SK-N-MC (cell line): ENCODE results near the gene SLC35F1.
"Not testable (repeated sequence)": the region's sequence is repeated elsewhere in the genome, so short reads cannot be mapped to it uniquely, and the experiment has no call there.

ENCODE experiments used
- DNase-seq: peaks from one replicate; pipeline ENCODE4 v3.0.0-alpha.2; 2011; ENCODE audit warnings: low read depth, low spot score
- H3K27ac ChIP-seq: fragments of 200-600 bp; sonication (generic); 2 replicates; pipeline ENCODE4 v1.5.1; 2016; ENCODE audit warnings: mixed run types
- H3K36me3 ChIP-seq: fragments of 200-600 bp; sonication (generic); 2 replicates; pipeline ENCODE4 v1.6.1; 2017; ENCODE audit warnings: antibody characterized with exemption, low read length, mixed read lengths; ENCODE audit not compliant: insufficient read depth
- H3K4me3 ChIP-seq: fragments of 200-600 bp; sonication (generic); 2 replicates; pipeline ENCODE4 v1.5.1; 2016
- H3K9ac ChIP-seq: fragments of 200-600 bp; sonication (generic); 2 replicates; pipeline ENCODE4 v1.8.0; 2017; ENCODE audit warnings: mixed run types, mixed read lengths; ENCODE audit not compliant: insufficient read length
- H3K9me3 ChIP-seq: fragments of 200-600 bp; sonication (generic); 2 replicates; pipeline ENCODE4 v1.6.1; 2017; ENCODE audit warnings: low read depth, mild to moderate bottlenecking, antibody characterized with exemption, low read length, moderate library complexity, mixed read lengths
- EZH2 ChIP-seq: fragments of 200-600 bp; sonication (generic); IDR thresholded peaks from one replicate; pipeline ENCODE4 v1.6.1; 2017; ENCODE audit warnings: antibody characterized with exemption
- FOXP2 ChIP-seq: optimal IDR thresholded peaks from 2 replicates; pipeline ENCODE3; 2011; ENCODE audit warnings: mild to moderate bottlenecking, moderate library complexity; ENCODE audit not compliant: insufficient read depth; ENCODE audit errors: extremely low read length, control extremely low read depth
- POLR2AphosphoS5 ChIP-seq: IDR thresholded peaks from 2 replicates; pipeline ENCODE4 v1.6.1; 2012; ENCODE audit warnings: mild to moderate bottlenecking, low read depth, low read length, borderline replicate concordance

Gene SLC35F1

GRCh38 chr6:117989086-117989485, 82.0 kb downstream of the SLC35F1 start:
- no peak for DNase-seq

GRCh38 chr6:117990151-117990550, 83.1 kb downstream of the SLC35F1 start:
- Histone ChIP-seq H3K9me3 (no peaks in the 10 kb centered on the region), H3K9ac (no peak overlapping the region), H3K27ac (no peak overlapping the region), H3K4me3 (no peak overlapping the region), H3K36me3 (no peaks in the 10 kb centered on the region)
- TF ChIP-seq POLR2AphosphoS5 (no peak), EZH2 (no peak), FOXP2 (no peak)
- no peak for DNase-seq

More at GRCh38 chr6:117989086-117989485, 82.0 kb downstream of the SLC35F1 start:
- Histone ChIP-seq H3K9ac (no peak overlapping the region), H3K36me3 (no peaks in the 10 kb centered on the region), H3K27ac (no peak overlapping the region), H3K4me3 (no peak overlapping the region), H3K9me3 (no peaks in the 10 kb centered on the region)
- TF ChIP-seq FOXP2, result no peak
- TF ChIP-seq EZH2, result no peak
- no peak for TF ChIP-seq POLR2AphosphoS5

- no peak for DNase-seq
- Histone ChIP-seq H3K4me3 (no peak overlapping the region), H3K9me3 (no peaks in the 10 kb centered on the region), H3K27ac (no peak overlapping the region), H3K36me3 (no peaks in the 10 kb centered on the region), H3K9ac (no peak overlapping the region)
- TF ChIP-seq EZH2 (no peak), POLR2AphosphoS5 (no peak), FOXP2 (no peak)
These were observed 85.8 kb downstream of the SLC35F1 start for GRCh38 chr6:117992856-117993255.

GRCh38 chr6:118012944-118013343, 105.9 kb downstream of the SLC35F1 start:
- H3K36me3 ChIP-seq, result no peaks in the 10 kb centered on the region
- no peaks in the 10 kb centered on the region for H3K9me3 ChIP-seq
- DNase-seq, result no peak
- no peak for TF ChIP-seq EZH2
- TF ChIP-seq FOXP2, result no peak
- no peak for TF ChIP-seq POLR2AphosphoS5
- no peak overlapping the region for H3K27ac ChIP-seq
- no peak overlapping the region for H3K4me3 ChIP-seq
- no peak overlapping the region for H3K9ac ChIP-seq

- DNase-seq, result no peak
- no peaks in the 10 kb centered on the region for H3K36me3 ChIP-seq
- TF ChIP-seq EZH2 (no peak), POLR2AphosphoS5 (no peak)
These were observed 109.5 kb downstream of the SLC35F1 start for GRCh38 chr6:118016532-118016931.

GRCh38 chr6:118017301-118017848, 110.3 kb downstream of the SLC35F1 start:
- Histone ChIP-seq H3K27ac (no peak overlapping the region), H3K9me3 (no peaks in the 10 kb centered on the region), H3K36me3 (no peaks in the 10 kb centered on the region), H3K4me3 (no peak overlapping the region), H3K9ac (no peak overlapping the region)
- TF ChIP-seq FOXP2 (no peak), EZH2 (no peak), POLR2AphosphoS5 (peak; percentile 50; the same call in 1 of the 2 replicates)
- DNase-seq, result peak; percentile 20

More at GRCh38 chr6:118016532-118016931, 109.5 kb downstream of the SLC35F1 start:
- no peak overlapping the region for H3K9ac ChIP-seq
- no peaks in the 10 kb centered on the region for H3K9me3 ChIP-seq
- H3K4me3 ChIP-seq, result no peak overlapping the region
- no peak overlapping the region for H3K27ac ChIP-seq

GRCh38 chr6:118023771-118024170, 116.7 kb downstream of the SLC35F1 start:
- Histone ChIP-seq H3K36me3 (no peaks in the 10 kb centered on the region), H3K9ac (no peak overlapping the region), H3K9me3 (no peaks in the 10 kb centered on the region), H3K27ac (no peak overlapping the region), H3K4me3 (no peak overlapping the region)
- no peak for DNase-seq
- no peak for TF ChIP-seq EZH2
- TF ChIP-seq POLR2AphosphoS5, result no peak
- no peak for TF ChIP-seq FOXP2

DNA sequence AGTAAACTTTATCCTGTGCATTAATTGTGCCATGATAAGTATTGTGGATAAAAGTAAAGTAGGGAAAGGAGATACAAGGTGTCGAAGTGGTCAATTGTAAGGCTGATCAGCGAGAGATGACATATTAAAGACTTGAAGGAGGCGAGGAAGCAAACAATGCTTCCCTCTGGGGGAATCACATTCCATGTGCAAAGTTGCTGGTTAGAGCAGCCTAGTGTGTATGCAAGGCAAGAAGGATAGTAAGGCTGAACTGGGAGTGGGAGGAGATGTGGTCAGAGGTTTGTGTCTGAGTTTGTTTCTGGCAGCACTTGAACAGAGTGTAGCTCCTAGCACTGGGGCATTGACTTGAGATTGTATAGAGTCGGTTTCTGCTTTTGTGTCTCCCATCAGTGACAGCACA, 122.9 kb downstream of the SLC35F1 start:
- Histone ChIP-seq H3K4me3 (no peak overlapping the region), H3K27ac (no peak overlapping the region), H3K9me3 (no peaks in the 10 kb centered on the region), H3K36me3 (no peaks in the 10 kb centered on the region), H3K9ac (no peak overlapping the region)
- TF ChIP-seq FOXP2 (no peak), EZH2 (no peak), POLR2AphosphoS5 (no peak)
- no peak for DNase-seq

- H3K36me3 ChIP-seq, H3K4me3 ChIP-seq, H3K9ac ChIP-seq, H3K27ac ChIP-seq, H3K9me3 ChIP-seq, DNase-seq: not testable (repeated sequence)
These were observed 130.4 kb downstream of the SLC35F1 start for GRCh38 chr6:118037479-118037878.
